Tracheal epithelial cell (primary cell): ENCODE data around the gene IFNW1. TPM values are rescaled to one million over a fixed set of nuclear protein-coding genes. Genes with fewer than 3 reads are reported as not detected.

ENCODE experiments used
- total RNA-seq: library from RNA; depleted of rRNA; stranded (reverse); fragments of >200 nt; gene quantifications from 2 replicates; pipeline ENCODE4 v1.2.1, GENCODE V29; 2014

IFNW1 gene
- total RNA-seq, result not detected in 2 replicates

DNA sequence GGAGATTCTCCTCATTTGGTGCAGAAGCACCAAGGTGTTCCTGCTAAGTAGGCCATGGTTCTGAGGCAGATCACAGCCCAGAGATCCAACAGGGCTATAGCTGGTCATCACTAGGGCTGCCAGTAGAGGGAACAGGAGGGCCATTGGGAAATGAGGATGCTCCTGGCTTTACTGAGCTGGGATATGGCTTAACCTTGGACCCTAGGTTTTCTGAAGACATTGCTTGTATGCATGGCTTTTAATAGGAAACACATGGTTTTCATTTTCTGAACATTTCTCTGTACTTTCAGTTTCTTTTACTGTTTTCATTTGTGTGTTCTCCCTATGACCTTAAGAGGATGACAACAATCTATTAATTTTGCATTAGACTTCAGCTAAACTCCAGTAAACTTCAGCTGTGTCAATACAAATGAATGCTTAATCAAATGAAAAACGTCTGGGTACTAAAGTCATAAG, at the start of gene IFNW1:
Gene IFNW1 (minus strand): TSS at position 406 of the 456 bp plus-strand sequence. CDS start 262 bp downstream, at position 144.

DNA sequence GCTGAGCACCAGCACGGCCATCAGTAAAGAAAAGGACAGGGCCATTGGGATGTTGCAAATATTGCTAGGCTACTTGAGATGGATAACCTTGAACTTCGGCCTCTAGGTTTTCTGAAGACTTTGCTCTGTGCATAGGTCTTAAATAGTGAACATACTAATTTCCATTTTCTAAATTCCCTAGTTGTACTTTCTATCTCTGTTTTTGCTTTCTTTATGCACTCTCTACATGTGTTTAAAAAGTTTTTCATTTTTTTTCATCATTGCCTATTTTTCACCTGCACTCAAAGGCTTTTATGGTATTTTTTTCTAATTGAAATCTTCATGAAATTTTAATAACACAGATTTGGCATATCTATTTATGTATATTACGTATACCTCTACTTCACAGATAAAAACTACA, 45.9 kb upstream of the IFNW1 start, which contains the start of gene IFNA4:
Gene IFNA4 (minus strand): TSS at position 101 of the 400 bp plus-strand sequence. CDS start 56 bp downstream, at position 45.

DNA sequence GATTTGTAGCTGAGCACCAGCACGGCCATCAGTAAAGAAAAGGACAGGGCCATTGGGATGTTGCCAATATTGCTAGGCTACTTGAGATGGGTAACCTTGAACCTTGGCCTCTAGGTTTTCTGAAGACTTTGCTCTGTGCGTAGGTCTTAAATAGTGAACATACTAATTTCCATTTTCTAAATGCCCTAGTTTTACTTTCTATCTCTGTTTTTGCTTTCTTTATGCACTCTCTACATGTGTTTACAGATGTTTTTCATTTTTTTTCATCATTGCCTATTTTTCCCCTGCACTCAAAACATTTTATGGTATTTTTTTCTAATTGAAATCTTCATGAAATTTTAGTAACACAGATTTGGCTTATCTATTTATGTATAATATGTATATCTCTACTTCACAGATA, 24.9 kb upstream of the IFNW1 start, which contains the start of gene IFNA21:
Gene IFNA21 (minus strand): TSS at position 101 of the 400 bp plus-strand sequence. CDS start 48 bp downstream, at position 53.

Other genes starting within 250 kb of the IFNW1 start
- 2.3 and 5.3 TPM in 2 replicates for gene HACD4, start 110.2 kb downstream of the IFNW1 start, total RNA-seq
- gene IFNB1, start 63.9 kb downstream of the IFNW1 start, total RNA-seq, result not detected in 2 replicates
- not detected in 2 replicates for gene IFNA21, start 24.8 kb upstream of the IFNW1 start, total RNA-seq
- gene IFNA4, start 45.8 kb upstream of the IFNW1 start, total RNA-seq, result not detected in 2 replicates
- gene IFNA7, start 60.4 kb upstream of the IFNW1 start, total RNA-seq, result not detected in 2 replicates
- gene IFNA10, start 65.3 kb upstream of the IFNW1 start, total RNA-seq, result not detected in 2 replicates
- gene IFNA16, start 75.5 kb upstream of the IFNW1 start, total RNA-seq, result not detected in 2 replicates
- gene IFNA17, start 86.4 kb upstream of the IFNW1 start, total RNA-seq, result not detected in 2 replicates
- not detected in 2 replicates for gene IFNA14, start 98.2 kb upstream of the IFNW1 start, total RNA-seq
- gene IFNA5, start 163.5 kb upstream of the IFNW1 start, total RNA-seq, result not detected in 2 replicates
- gene KLHL9, start 193.6 kb upstream of the IFNW1 start, total RNA-seq, result 22.7 and 24.3 TPM in 2 replicates
- not detected in 2 replicates for gene IFNA6, start 209.1 kb upstream of the IFNW1 start, total RNA-seq
- gene IFNA13, start 226.2 kb upstream of the IFNW1 start, total RNA-seq, result not detected in 2 replicates
- gene IFNA2, start 243.6 kb upstream of the IFNW1 start, total RNA-seq, result not detected in 2 replicates